GM20431 (cell line): ENCODE measurements around the gene ANKS1B.

ENCODE experiments used
- in situ Hi-C: fragments of 300-500 bp; cut with MseI, MboI; formaldehyde crosslinking; loops from one replicate; pipeline ENCODE4 v1.15.0; 2020; ENCODE audit warnings: low sequenced_read_pairs; ENCODE audit not compliant: unreplicated experiment

Gene ANKS1B

DNA sequence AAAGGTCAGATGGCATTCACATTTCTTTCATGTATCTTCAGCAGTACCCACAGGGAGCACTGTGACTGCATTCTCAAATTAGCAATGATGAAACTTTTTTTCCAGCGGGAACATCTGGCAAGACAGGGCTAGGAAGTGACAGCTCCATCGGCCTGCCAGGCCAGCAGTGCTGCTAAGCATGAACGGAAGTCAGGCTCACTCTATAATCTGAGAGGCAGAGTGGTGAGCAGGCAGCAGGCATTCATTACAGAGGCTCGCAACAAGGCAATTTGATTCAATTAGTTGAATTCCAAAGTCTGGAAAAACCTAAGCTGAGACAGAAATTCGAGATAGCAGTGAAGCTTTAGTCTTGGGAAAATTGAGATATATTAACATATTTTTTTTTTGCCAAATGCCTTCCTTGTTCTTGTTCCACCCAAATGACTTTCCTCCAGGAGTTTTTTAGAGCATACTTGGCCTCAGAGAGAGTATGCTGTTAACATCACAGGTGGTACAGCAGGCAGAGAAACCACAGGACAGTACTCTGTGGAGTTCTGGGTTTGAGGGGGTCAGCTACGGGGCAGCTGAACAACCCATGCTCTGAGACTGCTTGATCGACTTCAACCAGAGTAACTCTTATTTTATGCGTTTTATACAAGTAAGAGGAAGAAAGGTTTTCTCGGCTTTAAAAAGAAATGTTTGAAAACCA lies 924.8 kb downstream of the ANKS1B start:
- in situ Hi-C loops = no loop called here

DNA sequence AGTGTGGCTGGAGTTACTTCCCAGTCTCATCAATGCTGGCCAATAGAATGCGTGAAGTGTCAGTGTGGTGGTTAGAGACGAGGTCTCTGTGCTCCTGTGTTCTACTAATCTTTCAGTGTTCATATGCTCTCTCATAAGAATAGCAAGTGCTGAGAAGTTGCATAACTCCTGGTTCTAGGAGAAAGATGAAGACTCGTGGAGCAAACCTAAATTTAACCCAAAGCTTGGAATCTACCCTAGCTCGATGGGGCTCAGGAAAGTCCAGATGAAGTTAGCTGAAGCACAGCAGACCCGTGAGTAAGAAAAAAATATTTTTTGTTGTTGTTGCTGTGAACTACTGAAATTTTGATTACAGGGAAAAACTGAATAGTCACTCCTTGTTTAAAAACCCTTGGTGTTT lies 927.1 kb downstream of the ANKS1B start:
- in situ Hi-C loops = no loop called here

DNA sequence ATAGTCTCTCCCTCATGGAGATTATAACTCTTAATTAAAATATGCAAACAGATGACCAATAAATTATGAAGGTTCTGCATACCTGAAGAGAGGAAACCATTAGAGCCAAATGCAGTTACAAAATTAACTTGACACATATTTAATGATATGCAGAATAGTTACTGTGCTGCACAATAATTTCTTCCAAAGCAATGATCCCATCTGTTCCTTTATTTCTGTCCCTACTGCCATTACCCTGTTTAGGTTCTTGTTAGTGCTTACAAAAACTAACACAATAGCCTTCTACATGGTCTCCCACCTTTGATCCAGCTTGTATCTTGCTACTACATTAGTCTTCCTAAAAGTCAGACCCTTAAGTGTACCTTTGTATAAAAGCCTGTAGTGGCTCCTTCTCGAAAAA lies 928.5 kb downstream of the ANKS1B start:
- in situ Hi-C loops = no loop called here

DNA sequence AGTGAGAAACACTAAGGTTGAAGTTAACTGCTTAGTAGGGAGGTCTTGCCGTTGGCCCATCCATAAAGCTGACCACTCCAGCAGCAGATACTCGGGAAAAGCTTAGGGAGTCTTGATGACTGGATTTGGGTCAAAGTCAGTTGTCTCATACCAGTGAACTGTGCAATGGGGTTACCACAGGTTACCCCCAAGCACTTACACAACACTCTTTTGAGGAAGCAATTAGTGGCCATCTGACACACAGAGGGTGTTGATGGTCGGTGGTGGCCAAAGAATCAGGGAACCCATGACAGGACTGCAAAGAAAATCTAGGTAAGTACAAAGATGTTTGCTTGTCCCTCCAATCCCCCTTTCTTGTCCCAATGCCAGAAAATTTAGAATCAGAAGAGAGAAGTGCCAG lies 929.4 kb downstream of the ANKS1B start:
- in situ Hi-C loops = no loop called here

GRCh38 chr12:99054601-99055128 lies 930.1 kb downstream of the ANKS1B start:
- in situ Hi-C loops = no loop called here

GRCh38 chr12:99053616-99054362 lies 930.9 kb downstream of the ANKS1B start:
- in situ Hi-C loops = no loop called here

DNA sequence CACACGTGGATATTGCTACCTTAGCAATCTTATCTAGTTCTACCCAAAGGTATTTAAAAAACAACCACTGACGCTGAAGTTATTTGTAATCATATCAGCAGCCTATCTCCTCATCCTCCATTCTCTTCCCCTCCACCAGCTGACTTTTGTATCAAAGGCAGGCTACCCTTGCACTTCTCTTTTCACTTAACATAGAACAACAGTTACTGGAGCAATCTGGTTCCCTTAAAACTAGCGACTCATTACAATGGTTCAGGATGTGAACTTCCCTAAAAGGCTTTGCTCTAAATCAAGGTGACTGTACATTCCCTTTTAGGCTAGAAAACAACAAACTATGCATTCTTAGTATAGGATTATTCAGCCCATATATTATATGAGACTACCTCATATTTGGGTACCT lies 935.0 kb downstream of the ANKS1B start:
- in situ Hi-C loops = loop anchor here (25.0 kb wide), 1 partner anchor 613 kb away; no protein-coding TSS in a partner anchor

DNA sequence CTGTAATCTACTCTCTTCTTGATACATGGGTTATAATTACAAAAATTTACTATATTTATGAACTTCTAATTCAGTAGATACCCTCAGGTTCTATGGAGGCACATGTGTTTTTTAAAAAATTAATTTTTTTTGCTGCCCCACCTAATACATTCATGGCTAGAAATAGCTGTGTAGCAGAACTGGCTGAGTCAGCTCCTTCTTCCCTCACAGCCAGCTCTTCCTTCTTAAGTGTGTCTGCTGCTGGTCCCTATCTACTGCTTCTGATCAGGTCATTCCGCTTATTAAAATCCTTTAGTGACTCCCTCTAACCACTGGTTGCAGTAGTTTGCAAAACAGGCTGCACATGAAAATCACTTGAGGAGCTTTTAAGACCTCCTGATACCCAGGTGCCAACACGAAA lies 939.6 kb downstream of the ANKS1B start:
- in situ Hi-C loops = loop anchor here (25.0 kb wide), 1 partner anchor 617 kb away; no protein-coding TSS in a partner anchor

DNA sequence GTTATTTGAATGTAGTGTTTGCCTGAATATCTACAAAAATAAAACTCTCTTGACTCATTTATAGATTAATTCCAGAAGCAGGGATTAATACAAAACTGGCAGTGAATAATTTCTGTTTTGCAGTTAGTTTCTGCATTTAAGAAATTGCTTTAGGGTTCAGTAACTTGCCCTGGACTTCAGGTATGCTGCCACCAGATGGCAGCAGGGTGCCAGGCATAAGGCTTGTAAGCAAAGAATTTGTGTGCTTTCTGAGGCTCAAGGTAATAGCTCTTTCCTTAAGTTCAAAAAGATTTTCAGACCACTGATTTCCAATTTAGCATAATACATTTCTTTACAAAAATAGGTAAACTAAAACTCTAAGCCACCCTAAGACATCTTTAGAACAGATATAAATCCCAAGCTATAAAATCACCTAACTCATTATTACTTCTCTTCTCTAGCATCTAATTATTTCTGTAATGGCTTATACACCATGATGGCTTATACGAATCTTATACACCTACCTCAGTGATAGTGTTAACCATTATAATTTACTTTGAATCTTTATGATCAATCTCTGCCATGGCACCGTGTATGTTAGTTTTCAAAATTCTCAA lies 941.3 kb downstream of the ANKS1B start:
- in situ Hi-C loops = loop anchor here (25.0 kb wide), 1 partner anchor 619 kb away; no protein-coding TSS in a partner anchor

DNA sequence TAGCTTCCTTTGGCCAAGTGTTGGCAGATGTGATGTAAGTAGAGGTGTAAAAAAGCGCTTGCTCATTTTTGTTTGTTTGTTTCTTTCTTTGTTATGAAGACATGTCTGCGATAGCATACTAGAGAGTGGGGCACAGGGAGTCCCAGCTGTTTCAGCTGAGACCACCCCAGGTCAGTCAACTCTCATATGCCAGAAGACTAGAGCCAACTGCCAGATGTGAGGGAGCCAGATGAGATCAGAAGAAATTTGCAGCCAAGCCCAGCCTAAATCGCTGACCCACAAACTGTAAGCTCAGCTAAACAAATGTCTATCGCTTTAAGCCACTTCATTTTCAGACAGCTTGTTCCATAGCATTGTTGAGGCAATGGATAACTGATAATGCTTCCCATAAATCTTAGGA lies 942.5 kb downstream of the ANKS1B start:
- in situ Hi-C loops = loop anchor here (25.0 kb wide), 1 partner anchor 620 kb away; no protein-coding TSS in a partner anchor

DNA sequence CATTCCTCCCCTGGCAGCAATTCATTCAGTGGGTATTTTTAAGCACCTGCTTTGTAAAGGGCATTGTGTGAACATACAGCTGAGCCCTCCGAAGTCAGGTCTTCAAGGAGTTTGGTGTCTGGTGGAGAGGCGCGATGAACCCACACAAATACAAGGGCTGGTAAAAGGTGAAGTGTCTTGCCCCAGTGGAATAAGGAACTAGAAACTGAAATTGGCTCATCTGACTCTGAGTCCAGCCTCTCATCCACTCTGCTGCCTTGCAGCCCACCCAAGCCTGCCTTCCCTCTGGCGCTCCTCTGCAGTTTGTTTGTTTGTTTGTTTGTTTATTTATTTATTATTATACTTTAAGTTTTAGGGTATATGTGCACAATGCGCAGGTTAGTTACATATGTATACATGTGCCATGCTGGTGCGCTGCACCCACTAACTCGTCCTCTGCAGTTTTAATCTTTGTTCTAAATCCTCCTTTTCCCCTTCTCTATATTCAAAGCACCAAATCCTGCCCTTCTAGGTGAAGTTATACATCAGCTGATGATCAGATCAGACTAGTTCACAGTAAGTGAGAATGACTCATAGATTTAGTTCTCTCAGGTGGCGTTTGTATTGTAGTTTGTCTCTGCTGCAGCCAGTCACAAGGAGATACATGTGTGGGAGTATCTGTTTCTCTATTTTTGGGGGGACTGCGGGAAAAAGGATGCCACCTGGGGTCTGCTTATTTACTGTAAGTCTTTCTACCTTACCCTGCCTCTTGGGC lies 945.2 kb downstream of the ANKS1B start:
- in situ Hi-C loops = loop anchor here (25.0 kb wide), 1 partner anchor 623 kb away; no protein-coding TSS in a partner anchor

DNA sequence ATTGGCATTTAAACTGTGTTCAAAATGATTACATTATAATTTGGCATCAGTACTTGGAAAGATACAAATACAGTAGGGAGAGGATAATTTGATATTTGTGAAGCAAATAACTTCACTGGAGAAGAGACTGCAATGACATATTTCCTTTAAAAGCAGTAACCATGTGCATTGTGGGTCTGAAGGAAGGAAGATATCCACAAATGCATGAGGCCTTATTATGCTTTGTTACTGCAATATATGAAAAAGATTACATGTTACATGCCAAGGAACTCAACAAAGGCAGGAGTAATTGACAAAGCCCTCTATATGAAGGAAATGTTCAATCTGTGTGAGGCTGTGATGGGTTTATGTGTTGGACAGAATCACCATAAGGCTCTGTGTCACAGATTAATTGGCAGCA lies 948.2 kb downstream of the ANKS1B start:
- in situ Hi-C loops = loop anchor here (25.0 kb wide), 1 partner anchor 626 kb away; no protein-coding TSS in a partner anchor

GRCh38 chr12:99035803-99036202 lies 948.9 kb downstream of the ANKS1B start:
- in situ Hi-C loops = loop anchor here (25.0 kb wide), 1 partner anchor 626 kb away; no protein-coding TSS in a partner anchor

- in situ Hi-C loops = loop anchor here (25.0 kb wide), 1 partner anchor 628 kb away; no protein-coding TSS in a partner anchor
Observed at GRCh38 chr12:99034201-99034600, 950.5 kb downstream of the ANKS1B start.

GRCh38 chr12:99029511-99030271 lies 955.0 kb downstream of the ANKS1B start:
- in situ Hi-C loops = loop anchor here (25.0 kb wide), 1 partner anchor 633 kb away; no protein-coding TSS in a partner anchor

DNA sequence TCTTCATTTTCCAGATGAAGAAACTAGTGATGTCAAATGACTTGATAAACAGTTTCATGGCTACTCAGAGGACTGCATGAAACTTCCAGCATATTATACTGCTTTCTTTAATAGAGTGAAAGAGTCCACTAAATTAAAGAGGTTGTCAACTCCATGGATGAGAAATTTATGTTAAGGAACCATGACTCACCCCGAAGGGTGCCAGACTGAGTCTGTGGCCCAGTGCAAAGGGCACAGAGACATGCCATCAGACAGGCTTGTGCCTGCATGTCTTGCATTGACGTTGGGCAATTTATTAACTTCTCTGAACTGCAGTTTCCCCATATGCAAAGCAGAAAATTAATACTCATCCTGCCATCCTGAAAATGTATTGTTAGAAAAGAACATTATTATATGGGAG lies 957.3 kb downstream of the ANKS1B start:
- in situ Hi-C loops = loop anchor here (25.0 kb wide), 1 partner anchor 635 kb away; no protein-coding TSS in a partner anchor

- in situ Hi-C loops = loop anchor here (25.0 kb wide), 1 partner anchor 635 kb away; no protein-coding TSS in a partner anchor
Observed at GRCh38 chr12:99027055-99027393, 957.7 kb downstream of the ANKS1B start.

DNA sequence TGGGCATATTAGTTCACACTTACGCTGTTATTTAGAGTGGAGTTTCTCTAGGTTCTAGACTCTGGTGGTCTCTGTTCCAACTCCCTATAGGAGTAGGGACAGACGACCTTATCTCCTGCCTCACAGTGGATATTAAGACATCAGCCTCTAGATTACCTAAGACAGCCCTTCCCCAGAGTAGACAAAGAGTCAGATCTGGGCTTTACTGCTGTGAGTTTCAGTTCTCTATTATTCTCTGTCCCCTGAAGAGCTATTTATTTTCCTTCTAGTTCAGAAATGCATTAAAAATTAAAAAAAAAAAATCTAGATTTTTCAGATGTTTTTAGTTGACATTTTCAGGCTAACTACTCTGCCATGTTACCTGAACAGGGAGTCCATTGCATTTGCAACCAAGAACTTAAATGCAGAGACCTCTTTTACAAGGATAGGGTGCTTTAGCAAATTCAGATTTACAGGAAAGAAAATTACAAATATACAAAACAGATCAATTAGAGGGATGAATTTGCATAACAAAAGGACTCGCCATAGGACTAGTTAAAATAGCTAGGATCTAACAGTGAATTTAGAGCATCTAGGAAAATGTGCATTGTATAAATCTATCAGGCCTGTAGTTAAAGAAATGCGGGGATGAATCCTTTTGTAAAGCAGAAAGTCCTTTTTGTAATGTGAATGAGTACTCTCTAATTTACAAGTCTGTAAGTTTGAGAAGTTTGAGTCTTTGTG lies 958.2 kb downstream of the ANKS1B start:
- in situ Hi-C loops = loop anchor here (25.0 kb wide), 1 partner anchor 636 kb away; no protein-coding TSS in a partner anchor
